Sigmoid colon (tissue), 4 donors: ENCODE data around the gene SMYD5.

Experiments used
- CTCF ChIP-seq, 4 experiments: fragments of 450-650 bp in 3 of 4; fragments of 200-600 bp in 1 of 4; IDR thresholded peaks; one replicate each; pipeline ENCODE4 v1.5.1; 2016 to 2019; ENCODE audit warnings: antibody characterized with exemption in 4 of 4, mild to moderate bottlenecking in 3 of 4, moderate library complexity in 2 of 4
- POLR2AphosphoS5 ChIP-seq, 4 donors: sonication (generic); formaldehyde crosslinking; IDR thresholded peaks; one replicate each; pipeline ENCODE4 v1.6.1; 2017; ENCODE audit warnings: antibody characterized with exemption in 4 of 4

GRCh38 chr2:73205611-73206010 lies 8.4 kb upstream of the SMYD5 start:
- no peak for TF ChIP-seq CTCF (IDR thresholded peaks at IDR 0.05)
- no peak for TF ChIP-seq POLR2AphosphoS5 (IDR thresholded peaks at IDR 0.05)
